A673 (cell line): Measurements from ENCODE around the gene FGFR4.

Experiments
- CTCF ChIP-seq: fragments of 300-800, 200-600 bp; sonication (generic); conservative IDR thresholded peaks from 2 replicates; pipeline ENCODE4 v1.5.1; 2017; ENCODE audit warnings: low read depth, mild to moderate bottlenecking, antibody characterized with exemption, low read length, moderate library complexity, mixed read lengths
- EZH2 ChIP-seq: fragments of 200-600 bp; sonication (generic); IDR thresholded peaks from 2 replicates; pipeline ENCODE4 v1.6.1; 2017; ENCODE audit warnings: borderline replicate concordance, low read depth, mild to moderate bottlenecking, mixed read lengths, antibody characterized with exemption, low read length; ENCODE audit not compliant: poor library complexity, severe bottlenecking

GRCh38 chr5:177089825-177090641, 3.3 kb downstream of the FGFR4 start:
- TF ChIP-seq CTCF (no peak), EZH2 (no peak)
